Middle frontal gyrus (tissue), 1 donor: ENCODE results near the gene RPL3.
"Not testable (repeated sequence)": the region's sequence is repeated elsewhere in the genome, so short reads cannot be mapped to it uniquely, and the experiment has no call there.

Experiments used
- DNase-seq: peaks from one replicate; pipeline ENCODE4 v3.0.0-alpha.2; 2015; ENCODE audit warnings: low spot score; ENCODE audit errors: extremely low spot score

RPL3 gene

GRCh38 chr22:39319284-39320022, at the start of gene RPL3:
Gene RPL3, minus strand, starts transcription at chr22:39319623. Its CDS starts 26 bp downstream, at chr22:39319597.
- DNase-seq, result peak; percentile 95

- no peak for DNase-seq
Measured at GRCh38 chr22:39369186-39369585, 49.8 kb upstream of the RPL3 start.

GRCh38 chr22:39368461-39368911, 49.1 kb upstream of the RPL3 start:
- no peak for DNase-seq

GRCh38 chr22:39367035-39367434, 47.6 kb upstream of the RPL3 start:
- no peak for DNase-seq

- no peak for DNase-seq
Measured at GRCh38 chr22:39365492-39365780, 46.0 kb upstream of the RPL3 start.

- no peak for DNase-seq
Measured at GRCh38 chr22:39364714-39365491, 45.5 kb upstream of the RPL3 start.

GRCh38 chr22:39363751-39364515, 44.5 kb upstream of the RPL3 start:
- DNase-seq, result no peak

GRCh38 chr22:39362932-39363331, 43.5 kb upstream of the RPL3 start:
- no peak for DNase-seq

- no peak for DNase-seq
Measured at GRCh38 chr22:39362271-39362670, 42.8 kb upstream of the RPL3 start.

GRCh38 chr22:39361496-39361895, 42.1 kb upstream of the RPL3 start:
- DNase-seq, result no peak

GRCh38 chr22:39360674-39361413, 41.4 kb upstream of the RPL3 start:
- DNase-seq, result no peak

GRCh38 chr22:39360242-39360641, 40.8 kb upstream of the RPL3 start:
- DNase-seq, result no peak

- no peak for DNase-seq
Measured at GRCh38 chr22:39359659-39360195, 40.3 kb upstream of the RPL3 start.

GRCh38 chr22:39358197-39358596, 38.8 kb upstream of the RPL3 start:
- not testable (repeated sequence) for DNase-seq

GRCh38 chr22:39357110-39358108, 38.0 kb upstream of the RPL3 start:
- DNase-seq, result not testable (repeated sequence)

- DNase-seq, result peak; percentile 56
Measured at GRCh38 chr22:39356464-39356863, 37.0 kb upstream of the RPL3 start.

- not testable (repeated sequence) for DNase-seq
Measured at GRCh38 chr22:39355805-39356204, 36.4 kb upstream of the RPL3 start.

- no peak for DNase-seq
Measured at GRCh38 chr22:39355080-39355479, 35.7 kb upstream of the RPL3 start.

GRCh38 chr22:39353346-39353745, 33.9 kb upstream of the RPL3 start:
- DNase-seq, result no peak
